Mesothelial cell of epicardium (in vitro differentiated cells): Measurements from ENCODE around the gene EIF2B2. TPM values are rescaled to one million over a fixed set of nuclear protein-coding genes. Genes with fewer than 3 reads are reported as not detected.

Experiments
- DNase-seq, 2 experiments: peaks; one replicate each; pipeline ENCODE4 v3.0.0; 2021; ENCODE audit warnings: low spot score in 2 of 2; ENCODE audit not compliant: unreplicated experiment in 2 of 2
- H3K27ac Mint-ChIP-seq: 2 replicates; pipeline ENCODE4 v1.8.0; 2021; ENCODE audit warnings: mixed read lengths
- H3K27me3 Mint-ChIP-seq: 2 replicates; pipeline ENCODE4 v1.8.0; 2021; ENCODE audit warnings: low read depth, mixed read lengths
- H3K36me3 Mint-ChIP-seq: 2 replicates; pipeline ENCODE4 v1.8.0; 2021; ENCODE audit warnings: mixed read lengths
- H3K4me1 Mint-ChIP-seq: 2 replicates; pipeline ENCODE4 v1.8.0; 2021; ENCODE audit warnings: mixed read lengths
- H3K4me3 Mint-ChIP-seq: 2 replicates; pipeline ENCODE4 v1.8.0; 2021; ENCODE audit warnings: mild to moderate bottlenecking, moderate library complexity, mixed read lengths
- H3K9me3 Mint-ChIP-seq: 2 replicates; pipeline ENCODE4 v1.8.0; 2021; ENCODE audit warnings: mixed read lengths
- total RNA-seq: library from RNA; stranded (reverse); gene quantifications from 3 replicates; pipeline ENCODE4 v1.2.1, GENCODE V29; 2021
- TF ChIP-seq, protein P1 (sequence below): fragments of 200-600 bp; sonication (generic); IDR thresholded peaks from one replicate; pipeline ENCODE4 v1.5.0; 2021; ENCODE audit warnings: antibody characterized with exemption; ENCODE audit not compliant: unreplicated experiment

The EIF2B2 gene
- total RNA-seq, 1 donor from 2014 or later: 33.9 TPM

- TF ChIP-seq, protein P1, sequence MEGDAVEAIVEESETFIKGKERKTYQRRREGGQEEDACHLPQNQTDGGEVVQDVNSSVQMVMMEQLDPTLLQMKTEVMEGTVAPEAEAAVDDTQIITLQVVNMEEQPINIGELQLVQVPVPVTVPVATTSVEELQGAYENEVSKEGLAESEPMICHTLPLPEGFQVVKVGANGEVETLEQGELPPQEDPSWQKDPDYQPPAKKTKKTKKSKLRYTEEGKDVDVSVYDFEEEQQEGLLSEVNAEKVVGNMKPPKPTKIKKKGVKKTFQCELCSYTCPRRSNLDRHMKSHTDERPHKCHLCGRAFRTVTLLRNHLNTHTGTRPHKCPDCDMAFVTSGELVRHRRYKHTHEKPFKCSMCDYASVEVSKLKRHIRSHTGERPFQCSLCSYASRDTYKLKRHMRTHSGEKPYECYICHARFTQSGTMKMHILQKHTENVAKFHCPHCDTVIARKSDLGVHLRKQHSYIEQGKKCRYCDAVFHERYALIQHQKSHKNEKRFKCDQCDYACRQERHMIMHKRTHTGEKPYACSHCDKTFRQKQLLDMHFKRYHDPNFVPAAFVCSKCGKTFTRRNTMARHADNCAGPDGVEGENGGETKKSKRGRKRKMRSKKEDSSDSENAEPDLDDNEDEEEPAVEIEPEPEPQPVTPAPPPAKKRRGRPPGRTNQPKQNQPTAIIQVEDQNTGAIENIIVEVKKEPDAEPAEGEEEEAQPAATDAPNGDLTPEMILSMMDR: no peak
- H3K4me1 Mint-ChIP-seq: peaks cover 22% of the 10 kb centered on the region
- H3K27ac Mint-ChIP-seq: peak overlapping the region; percentile 98
- H3K4me3 Mint-ChIP-seq: peak overlapping the region; percentile 99
- H3K9me3 Mint-ChIP-seq: peaks cover 5% of the 10 kb centered on the region
- DNase-seq: no peak
- peaks cover 19% of the 10 kb centered on the region for H3K36me3 Mint-ChIP-seq
- no peaks in the 10 kb centered on the region for H3K27me3 Mint-ChIP-seq
These were observed 822 bp upstream of the EIF2B2 start for GRCh38 chr14:75001899-75002298.

DNA sequence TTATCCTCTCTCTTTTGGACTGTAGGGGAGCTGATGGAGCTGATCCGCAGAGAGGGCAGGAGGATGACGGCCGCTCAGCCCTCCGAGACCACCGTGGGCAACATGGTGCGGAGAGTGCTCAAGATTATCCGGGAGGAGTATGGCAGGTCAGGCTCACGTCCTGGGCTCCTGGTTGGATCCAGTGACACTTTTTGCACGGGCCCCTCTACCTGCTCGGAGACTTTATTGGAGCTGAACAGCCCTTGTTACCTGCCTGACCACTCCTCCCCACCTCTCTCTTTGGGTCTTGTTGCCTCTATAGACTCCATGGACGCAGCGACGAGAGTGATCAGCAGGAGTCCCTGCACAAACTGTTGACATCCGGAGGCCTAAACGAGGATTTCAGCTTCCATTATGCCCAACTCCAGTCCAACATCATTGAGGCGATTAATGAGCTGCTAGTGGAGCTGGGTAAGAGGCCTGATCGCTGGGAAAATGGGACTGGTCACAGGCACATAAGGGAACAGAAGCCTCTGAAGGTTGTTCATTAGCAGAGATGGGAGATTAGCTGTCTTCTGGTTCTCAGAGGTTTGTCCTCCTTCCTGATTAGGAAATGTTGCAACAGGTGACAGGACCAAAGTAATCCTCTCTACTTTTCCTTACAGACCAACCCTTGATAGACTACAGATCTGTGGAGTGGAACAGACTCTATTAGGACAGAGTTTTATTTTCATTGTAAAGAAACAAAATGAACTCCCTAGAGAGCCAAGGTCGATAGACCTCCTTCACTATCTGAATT lies 718 bp downstream of the EIF2B2 start:
- TF ChIP-seq, protein P1: no peak
- Mint-ChIP-seq H3K27ac (peak overlapping the region; percentile 98), H3K36me3 (peaks cover 29% of the 10 kb centered on the region), H3K4me3 (peak overlapping the region; percentile 99), H3K9me3 (peaks cover 5% of the 10 kb centered on the region), H3K4me1 (peaks cover 22% of the 10 kb centered on the region), H3K27me3 (no peaks in the 10 kb centered on the region)
- peak in 1 of 2 experiments; percentile 39 for DNase-seq

DNA sequence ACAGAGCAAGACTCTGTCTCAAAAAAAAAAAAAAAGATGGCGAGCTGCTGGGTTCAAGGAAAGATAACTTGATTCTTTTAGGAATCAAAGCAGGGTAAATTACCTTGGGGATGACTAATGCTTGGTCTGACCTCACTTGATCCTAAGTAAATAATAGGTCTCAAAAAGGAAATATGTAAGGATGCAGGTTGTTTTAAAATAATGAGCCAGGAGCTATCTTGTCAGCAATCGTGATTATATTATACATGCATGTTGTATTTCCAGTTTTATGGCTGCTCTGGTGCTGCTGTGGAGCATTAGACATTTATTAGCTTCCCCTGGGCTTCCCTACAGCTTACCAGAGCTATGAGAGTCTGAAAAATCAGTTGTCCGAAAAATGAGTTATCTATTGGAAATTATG lies 2.6 kb downstream of the EIF2B2 start:
- Mint-ChIP-seq H3K4me1 (peaks cover 22% of the 10 kb centered on the region), H3K27ac (no peak overlapping the region), H3K9me3 (peaks cover 5% of the 10 kb centered on the region), H3K27me3 (no peaks in the 10 kb centered on the region), H3K36me3 (peaks cover 36% of the 10 kb centered on the region), H3K4me3 (no peak overlapping the region)
- no peak for DNase-seq
- TF ChIP-seq, protein P1: no peak

- DNase-seq: no peak
- no peak overlapping the region for H3K4me3 Mint-ChIP-seq
- peaks cover 42% of the 10 kb centered on the region for H3K36me3 Mint-ChIP-seq
- H3K4me1 Mint-ChIP-seq: peaks cover 5% of the 10 kb centered on the region
- H3K9me3 Mint-ChIP-seq: no peaks in the 10 kb centered on the region
- TF ChIP-seq, protein P1: no peak
- no peak overlapping the region for H3K27ac Mint-ChIP-seq
- H3K27me3 Mint-ChIP-seq: no peaks in the 10 kb centered on the region
These were observed 6.5 kb downstream of the EIF2B2 start for GRCh38 chr14:75009176-75009575.

- no peak overlapping the region for H3K4me3 Mint-ChIP-seq
- H3K27ac Mint-ChIP-seq: no peak overlapping the region
- H3K36me3 Mint-ChIP-seq: peaks cover 36% of the 10 kb centered on the region
- H3K27me3 Mint-ChIP-seq: no peaks in the 10 kb centered on the region
- H3K4me1 Mint-ChIP-seq: no peaks in the 10 kb centered on the region
- TF ChIP-seq, protein P1: no peak
- no peak for DNase-seq
- no peaks in the 10 kb centered on the region for H3K9me3 Mint-ChIP-seq
These were observed 7.9 kb downstream of the EIF2B2 start for GRCh38 chr14:75010472-75011093.
